Lung (tissue), 12 donors: ENCODE data around the gene CGN. TPM values are rescaled to one million over a fixed set of nuclear protein-coding genes. Genes with fewer than 3 reads are reported as not detected.

Source experiments
- ATAC-seq: fragments of 200-7000 bp; cut with Tn5 transposase; one replicate; pipeline ENCODE4 v1.9.1; 2020; ENCODE audit warnings: moderate number of reproducible peaks; ENCODE audit not compliant: insufficient read depth, low FRiP score
- DNase-seq, 3 donors: peaks; one replicate each; pipeline ENCODE4 v3.0.0-alpha.2; 2013 to 2017
- H3K27ac ChIP-seq, 2 donors: one replicate each; pipeline ENCODE4 v1.5.1; 2013; ENCODE audit warnings: mild to moderate bottlenecking in 2 of 2, moderate library complexity in 2 of 2, control low read depth in 1 of 2, inconsistent platforms in 1 of 2, low read depth in 1 of 2, low read length in 1 of 2
- H3K27me3 ChIP-seq, 3 donors: one replicate each; pipeline ENCODE4 v1.5.1; 2013; ENCODE audit warnings: low read length in 2 of 3; ENCODE audit not compliant: control insufficient read depth in 3 of 3, insufficient read depth in 3 of 3
- H3K36me3 ChIP-seq, 4 donors: one replicate each; pipeline ENCODE4 v1.5.1; 2013; ENCODE audit warnings: low read length in 4 of 4, mild to moderate bottlenecking in 1 of 4, moderate library complexity in 1 of 4; ENCODE audit not compliant: control insufficient read depth in 4 of 4, insufficient read depth in 4 of 4
- H3K4me1 ChIP-seq, 5 donors: one replicate each; pipeline ENCODE4 v1.5.1; 2013; ENCODE audit warnings: low read length in 5 of 5, mild to moderate bottlenecking in 2 of 5, moderate library complexity in 1 of 5; ENCODE audit not compliant: control insufficient read depth in 5 of 5, insufficient read depth in 5 of 5
- H3K4me3 ChIP-seq: one replicate; pipeline ENCODE4 v1.5.1; 2013; ENCODE audit warnings: mild to moderate bottlenecking, control low read depth, moderate library complexity
- H3K9ac ChIP-seq, 2 donors: one replicate each; pipeline ENCODE4 v1.5.1; 2013; ENCODE audit warnings: low read length in 2 of 2, control low read depth in 1 of 2; ENCODE audit not compliant: insufficient read depth in 1 of 2
- H3K9me3 ChIP-seq, 4 donors: one replicate each; pipeline ENCODE4 v1.5.1; 2013; ENCODE audit warnings: low read length in 3 of 4, mild to moderate bottlenecking in 1 of 4, moderate library complexity in 1 of 4; ENCODE audit not compliant: control insufficient read depth in 4 of 4, insufficient read depth in 3 of 4
- WGBS, 2 donors: extraction: QIAGEN DNeasy Blood & Tissue Kit; methylation state at CpG; one replicate each; pipeline ENCODE4 v1.1.7; 2013; 5-methylcytosine and 5-hydroxymethylcytosine counted together
- polyA plus RNA-seq, 2 donors: library from polyadenylated mRNA; stranded (reverse); fragments of 200-250 nt; gene quantifications; one replicate each; pipeline ENCODE4 v1.2.1, GENCODE V29; 2013
- total RNA-seq, 2 donors: library from RNA; depleted of rRNA in 1 of 2; stranded (reverse); fragments of >200 nt in 1 of 2; gene quantifications; one replicate each; pipeline ENCODE4 v1.2.1, GENCODE V29; 2014 to 2021
- TF ChIP-seq, protein P1 (sequence below): IDR thresholded peaks from 2 replicates; pipeline ENCODE4 v1.5.1; 2012; ENCODE audit warnings: mild to moderate bottlenecking; ENCODE audit errors: control extremely low read depth, extremely low read depth
- donor health status: control.
- donor health status: control.
- donor health status: Bipolar disorder and iron deficiency.
- donor health status: healthy.
- donor health status: DM: yes; HTN: yes; CAD: no.

The CGN gene
- total and polyA plus RNA-seq, 4 donors: 23.4 to 74.9 (median 36.8) TPM

DNA sequence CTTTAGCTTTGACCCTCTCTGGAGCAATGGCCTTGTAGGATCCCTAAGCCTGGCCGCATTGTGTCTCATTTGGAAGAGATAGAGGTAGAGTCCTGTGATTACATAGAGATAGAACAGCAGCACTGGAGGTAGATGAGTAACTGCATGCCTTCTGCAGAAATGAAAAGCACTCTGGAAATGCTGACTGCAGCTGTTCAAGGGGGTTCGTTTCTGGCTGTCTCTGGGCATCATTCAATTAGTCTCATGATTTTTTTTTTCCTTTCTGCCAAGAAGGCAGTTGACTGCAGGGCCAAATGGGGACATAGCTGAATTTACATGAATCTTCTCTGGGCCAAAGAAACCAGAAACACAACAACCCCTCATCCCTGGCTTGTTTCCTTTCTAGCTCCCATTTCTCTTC is 72.6 kb downstream of the CGN start:
- Histone ChIP-seq H3K36me3 (peaks cover 0 to 15% (median 0%) of the 10 kb centered on the region in 4 donors), H3K27me3 (no peaks in the 10 kb centered on the region), H3K4me3 (no peak overlapping the region), H3K9me3 (no peaks in the 10 kb centered on the region), H3K27ac (no peak overlapping the region), H3K9ac (no peak overlapping the region), H3K4me1 (no peaks in the 10 kb centered on the region)
- TF ChIP-seq, protein P1, sequence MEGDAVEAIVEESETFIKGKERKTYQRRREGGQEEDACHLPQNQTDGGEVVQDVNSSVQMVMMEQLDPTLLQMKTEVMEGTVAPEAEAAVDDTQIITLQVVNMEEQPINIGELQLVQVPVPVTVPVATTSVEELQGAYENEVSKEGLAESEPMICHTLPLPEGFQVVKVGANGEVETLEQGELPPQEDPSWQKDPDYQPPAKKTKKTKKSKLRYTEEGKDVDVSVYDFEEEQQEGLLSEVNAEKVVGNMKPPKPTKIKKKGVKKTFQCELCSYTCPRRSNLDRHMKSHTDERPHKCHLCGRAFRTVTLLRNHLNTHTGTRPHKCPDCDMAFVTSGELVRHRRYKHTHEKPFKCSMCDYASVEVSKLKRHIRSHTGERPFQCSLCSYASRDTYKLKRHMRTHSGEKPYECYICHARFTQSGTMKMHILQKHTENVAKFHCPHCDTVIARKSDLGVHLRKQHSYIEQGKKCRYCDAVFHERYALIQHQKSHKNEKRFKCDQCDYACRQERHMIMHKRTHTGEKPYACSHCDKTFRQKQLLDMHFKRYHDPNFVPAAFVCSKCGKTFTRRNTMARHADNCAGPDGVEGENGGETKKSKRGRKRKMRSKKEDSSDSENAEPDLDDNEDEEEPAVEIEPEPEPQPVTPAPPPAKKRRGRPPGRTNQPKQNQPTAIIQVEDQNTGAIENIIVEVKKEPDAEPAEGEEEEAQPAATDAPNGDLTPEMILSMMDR: no peak
- 68 to 79% methylated on average over 2 of the region's 2 CpGs for WGBS, 2 donors
- DNase-seq (no peak), ATAC-seq (no peak)

DNA sequence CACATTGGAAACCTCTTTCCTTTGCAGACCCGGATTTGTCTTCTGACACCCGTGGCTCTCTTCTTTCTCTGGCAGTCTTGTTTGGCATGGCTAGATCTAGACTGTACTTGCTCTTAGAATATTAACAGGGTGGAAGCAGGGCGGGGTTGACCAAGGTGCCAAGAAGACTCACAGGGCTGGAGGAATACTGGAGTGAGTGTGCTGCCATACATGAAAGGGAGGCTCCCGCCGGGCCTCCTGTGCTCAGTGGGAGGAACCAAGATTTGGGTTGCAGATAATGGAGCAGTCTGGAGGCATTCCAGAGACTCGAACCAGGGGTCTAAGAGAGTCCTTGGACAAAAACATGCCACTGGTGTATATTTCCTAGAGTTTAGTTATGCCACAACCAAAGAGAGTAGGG is 73.1 kb downstream of the CGN start:
- 69 to 79% methylated on average over 6 of the region's 6 CpGs for WGBS, 2 donors
- Histone ChIP-seq H3K4me1 (no peaks in the 10 kb centered on the region), H3K9ac (no peak overlapping the region), H3K27me3 (no peaks in the 10 kb centered on the region), H3K36me3 (peaks cover 0 to 15% (median 0%) of the 10 kb centered on the region in 4 donors), H3K4me3 (no peak overlapping the region), H3K9me3 (no peaks in the 10 kb centered on the region), H3K27ac (peak overlapping the region in 1 of 2 donors; percentile 15)
- DNase-seq (no peak), ATAC-seq (no peak)
- TF ChIP-seq, protein P1: no peak

DNA sequence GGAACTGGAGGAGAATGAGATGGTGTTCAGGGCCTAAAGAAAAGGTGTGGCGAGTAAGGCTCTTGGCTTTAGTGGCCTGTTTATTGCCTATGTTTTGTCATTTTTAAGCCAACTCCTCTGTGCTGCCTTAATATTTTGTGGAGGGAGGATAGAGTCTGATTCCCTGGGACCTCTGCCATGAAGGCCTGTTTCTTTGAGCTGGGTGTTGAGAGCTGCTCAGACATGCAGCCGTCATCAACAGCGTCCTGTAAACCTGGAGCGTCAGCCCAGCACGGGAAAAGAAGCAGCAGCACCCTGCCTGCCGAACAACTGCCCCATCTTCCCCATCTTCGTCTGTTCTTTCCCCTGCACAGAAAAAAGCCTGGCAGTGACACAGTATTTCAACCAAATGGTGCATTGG is 73.6 kb downstream of the CGN start:
- Histone ChIP-seq H3K4me3 (no peak overlapping the region), H3K4me1 (no peaks in the 10 kb centered on the region), H3K27ac (peak overlapping the region in 1 of 2 donors; percentile 45), H3K9me3 (no peaks in the 10 kb centered on the region), H3K27me3 (no peaks in the 10 kb centered on the region), H3K36me3 (peaks cover 0 to 11% (median 0%) of the 10 kb centered on the region in 4 donors), H3K9ac (no peak overlapping the region)
- 79 to 81% methylated on average over 7 of the region's 7 CpGs for WGBS, 2 donors
- ATAC-seq (no peak), DNase-seq (no peak)
- TF ChIP-seq, protein P1: no peak

DNA sequence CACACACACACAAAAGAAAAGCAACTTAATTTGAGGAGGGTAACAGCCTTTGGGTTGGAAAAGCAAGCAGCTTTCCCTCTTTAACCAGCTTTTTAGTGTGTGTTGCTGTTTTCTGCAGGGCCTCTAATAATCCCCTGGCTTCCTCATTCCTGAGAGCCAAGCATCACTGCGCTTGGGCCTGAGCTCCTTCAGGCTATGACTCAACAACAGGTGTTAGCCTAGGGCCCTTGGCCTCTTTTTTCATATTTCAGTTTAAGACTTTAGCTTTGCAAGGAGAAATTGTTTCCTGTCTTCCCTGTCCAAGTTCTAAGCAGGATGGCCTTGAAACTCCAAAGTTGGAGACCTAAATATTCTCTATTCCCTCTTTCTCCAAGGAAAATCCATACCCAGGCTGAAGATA is 74.4 kb downstream of the CGN start:
- Histone ChIP-seq H3K4me3 (no peak overlapping the region), H3K9me3 (peaks cover 0 to under 1% (median 0%) of the 10 kb centered on the region in 4 donors), H3K27ac (peak overlapping the region in 1 of 2 donors; percentile 73), H3K27me3 (no peaks in the 10 kb centered on the region), H3K36me3 (peaks cover 0 to 9% (median 0%) of the 10 kb centered on the region in 4 donors), H3K9ac (no peak overlapping the region), H3K4me1 (no peaks in the 10 kb centered on the region)
- DNase-seq (peak in 2 of 3 donors; percentile 4 to 21), ATAC-seq (peak; percentile 76)
- TF ChIP-seq, protein P1: no peak
- 31 to 44% methylated on average over 1 of the region's 1 CpG for WGBS, 2 donors
